HepG2 (cell line): ENCODE data around the gene FBXO11. TPM values are rescaled to one million over a fixed set of nuclear protein-coding genes. Genes with fewer than 3 reads are reported as not detected.

Experiments
- polyA plus RNA-seq, 8 experiments: library from polyadenylated mRNA; depleted of rRNA in 3 of 8; stranded (reverse) in 7 of 8; unstranded in 1 of 8; fragments of >200 nt; fragmentation: Illumina TruSeq in 4 of 8; extraction: Trizol in 4 of 8; gene quantifications; 2 replicates each; pipeline versions ENCODE4 v1.2.1 to v1.2.3, GENCODE V29; 2011 to 2016; ENCODE audit warnings: low read depth in 4 of 8, missing spikeins in 1 of 8, mixed read lengths in 1 of 8; ENCODE audit not compliant: insufficient read depth in 1 of 8
- small RNA-seq, 3 experiments: library from RNA; depleted of rRNA; stranded (forward); fragments of <200 nt; gene quantifications; one replicate each; pipeline ENCODE3, GENCODE V24; 2012; ENCODE audit warnings: low read depth in 2 of 3, low replicate concordance in 1 of 3; ENCODE audit not compliant: insufficient read length in 3 of 3, insufficient read depth in 2 of 3
- total RNA-seq, 5 experiments: library from RNA; depleted of rRNA; stranded (reverse); fragments of >200 nt; fragmentation: Illumina TruSeq; extraction: Trizol; gene quantifications; 2 replicates each; pipeline ENCODE4 v1.2.3, GENCODE V29; 2016; ENCODE audit warnings: low read depth in 1 of 5

FBXO11 gene
- total and polyA plus RNA-seq, 2 of the 13 experiments (the other 11 are each of a cell fraction or from before 2014, with no cell fraction given) = 27.9 to 47.6 TPM

Small RNA genes within 50 kb of the gene (small RNA-seq; reads per million reads assigned to genes)
- 0 reads per million in 3 experiments for gene RF00026
- gene RPL36AP15 = 0 reads per million in 3 experiments

Other genes starting within 250 kb of the FBXO11 start
- 113 and 168 TPM in 2 replicates for gene MSH6, start 123.4 kb downstream of the FBXO11 start, total RNA-seq (2016; rRNA removed; fragmentation: Illumina TruSeq; extraction: Trizol)
- gene MSH6, start 123.4 kb downstream of the FBXO11 start, polyA plus RNA-seq (2011; rRNA removed) = 18.1 and 20.8 TPM in 2 replicates